ENCODE data around the gene CDKN1B. TPM values are rescaled to one million over a fixed set of nuclear protein-coding genes. Genes with fewer than 3 reads are reported as not detected.
A peak's percentile ranks its signal among the peaks of the same experiment; 100 is the strongest.

Gene CDKN1B
- total RNA-seq (2014; rRNA removed): 21.2 and 27.4 TPM in 2 replicates
- polyA plus RNA-seq (2012): 9.2 TPM

GRCh38 chr12:12716793-12717585 is at the start of gene CDKN1B:
TSS of gene CDKN1B (plus strand) at chr12:12717368. CDS start at chr12:12717840, 472 bp downstream.
- DNase-seq (ENCODE audit: low read depth): peak; percentile 94

GRCh38 chr12:12668005-12668404 is 49.2 kb upstream of the CDKN1B start:
- no peak for DNase-seq (ENCODE audit: low read depth)

- DNase-seq (ENCODE audit: low read depth): no peak
Observed at GRCh38 chr12:12669020-12669419, 48.1 kb upstream of the CDKN1B start.

- peak; percentile 79 for DNase-seq (ENCODE audit: low read depth)
Observed at GRCh38 chr12:12671850-12672660, 45.1 kb upstream of the CDKN1B start.

GRCh38 chr12:12673296-12673695 is 43.9 kb upstream of the CDKN1B start:
- no peak for DNase-seq (ENCODE audit: low read depth)

- no peak for DNase-seq (ENCODE audit: low read depth)
Observed at GRCh38 chr12:12676605-12677004, 40.6 kb upstream of the CDKN1B start.

- DNase-seq (ENCODE audit: low read depth): no peak
Observed at GRCh38 chr12:12681061-12681765, 36.0 kb upstream of the CDKN1B start.

GRCh38 chr12:12682284-12682683 is 34.9 kb upstream of the CDKN1B start:
- DNase-seq (ENCODE audit: low read depth): no peak

- no peak for DNase-seq (ENCODE audit: low read depth)
Observed at GRCh38 chr12:12683136-12683697, 34.0 kb upstream of the CDKN1B start.

GRCh38 chr12:12683725-12684124 is 33.4 kb upstream of the CDKN1B start:
- no peak for DNase-seq (ENCODE audit: low read depth)

GRCh38 chr12:12684375-12685106 is 32.6 kb upstream of the CDKN1B start:
- peak; percentile 40 for DNase-seq (ENCODE audit: low read depth)

GRCh38 chr12:12685305-12685704 is 31.9 kb upstream of the CDKN1B start:
- no peak for DNase-seq (ENCODE audit: low read depth)

- no peak for DNase-seq (ENCODE audit: low read depth)
Observed at GRCh38 chr12:12686472-12686871, 30.7 kb upstream of the CDKN1B start.

- DNase-seq (ENCODE audit: low read depth): peak; percentile 54
Observed at GRCh38 chr12:12686925-12687324, 30.2 kb upstream of the CDKN1B start.

- DNase-seq (ENCODE audit: low read depth): peak; percentile 25
Observed at GRCh38 chr12:12689647-12690300, 27.4 kb upstream of the CDKN1B start.

GRCh38 chr12:12691549-12691948 is 25.6 kb upstream of the CDKN1B start:
- DNase-seq (ENCODE audit: low read depth): no peak

GRCh38 chr12:12693111-12693671 is 24.0 kb upstream of the CDKN1B start:
- DNase-seq (ENCODE audit: low read depth): no peak

- DNase-seq (ENCODE audit: low read depth): peak; percentile 82
Observed at GRCh38 chr12:12696562-12697383, 20.4 kb upstream of the CDKN1B start.

- DNase-seq (ENCODE audit: low read depth): no peak
Observed at GRCh38 chr12:12699345-12699744, 17.8 kb upstream of the CDKN1B start.
